ENCODE results near the gene FAM107A. TPM values are rescaled to one million over a fixed set of nuclear protein-coding genes. Genes with fewer than 3 reads are reported as not detected.

Gene FAM107A
- total and polyA plus RNA-seq, 2 experiments from 2014 or later: 1.0 to 1.1 TPM

GRCh38 chr3:58585005-58585786, 8.0 kb upstream of the FAM107A start:
- peaks cover 40% of the 10 kb centered on the region for H3K4me1 Mint-ChIP-seq
- no peaks in the 10 kb centered on the region for H3K36me3 ChIP-seq (ENCODE audit: insufficient read depth)
- H3K27ac Mint-ChIP-seq: no peak overlapping the region
- no peaks in the 10 kb centered on the region for H3K9me2 ChIP-seq (ENCODE audit: insufficient read depth)
- H3K4me1 ChIP-seq (ENCODE audit: insufficient read depth): peaks cover 43% of the 10 kb centered on the region
- no peaks in the 10 kb centered on the region for H4K20me1 ChIP-seq (replicated peaks; ENCODE audit: insufficient read depth)
- peak overlapping the region; percentile 63 for H3K4me3 ChIP-seq
- TF ChIP-seq CREB1 (CRISPR knock-in tag; IDR thresholded peaks at IDR 0.05; ENCODE audit: low read depth) (peak; percentile 6; the same call in 1 of the 2 replicates), ZNF114 (CRISPR knock-in tag; IDR thresholded peaks at IDR 0.05) (no peak), POLR2AphosphoS5 (IDR thresholded peaks at IDR 0.05; ENCODE audit: low read depth) (0 out of 2 replicates have a peak, but pooled peaks have one; percentile 15), REST (IDR thresholded peaks at IDR 0.05; ENCODE audit: unreplicated experiment) (peak; percentile 17), NANOG (IDR thresholded peaks at IDR 0.05; ENCODE audit: borderline replicate concordance) (no peak), ZNF462 (CRISPR knock-in tag; IDR thresholded peaks at IDR 0.05) (no peak), JUNB (IDR thresholded peaks at IDR 0.05; ENCODE audit: unreplicated experiment) (no peak)
- TF ChIP-seq, protein P1, sequence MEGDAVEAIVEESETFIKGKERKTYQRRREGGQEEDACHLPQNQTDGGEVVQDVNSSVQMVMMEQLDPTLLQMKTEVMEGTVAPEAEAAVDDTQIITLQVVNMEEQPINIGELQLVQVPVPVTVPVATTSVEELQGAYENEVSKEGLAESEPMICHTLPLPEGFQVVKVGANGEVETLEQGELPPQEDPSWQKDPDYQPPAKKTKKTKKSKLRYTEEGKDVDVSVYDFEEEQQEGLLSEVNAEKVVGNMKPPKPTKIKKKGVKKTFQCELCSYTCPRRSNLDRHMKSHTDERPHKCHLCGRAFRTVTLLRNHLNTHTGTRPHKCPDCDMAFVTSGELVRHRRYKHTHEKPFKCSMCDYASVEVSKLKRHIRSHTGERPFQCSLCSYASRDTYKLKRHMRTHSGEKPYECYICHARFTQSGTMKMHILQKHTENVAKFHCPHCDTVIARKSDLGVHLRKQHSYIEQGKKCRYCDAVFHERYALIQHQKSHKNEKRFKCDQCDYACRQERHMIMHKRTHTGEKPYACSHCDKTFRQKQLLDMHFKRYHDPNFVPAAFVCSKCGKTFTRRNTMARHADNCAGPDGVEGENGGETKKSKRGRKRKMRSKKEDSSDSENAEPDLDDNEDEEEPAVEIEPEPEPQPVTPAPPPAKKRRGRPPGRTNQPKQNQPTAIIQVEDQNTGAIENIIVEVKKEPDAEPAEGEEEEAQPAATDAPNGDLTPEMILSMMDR (conservative IDR thresholded peaks at IDR 0.05; ENCODE audit: low read depth in 2 of 2): peak; percentile 48 to 53
- peaks cover 6% of the 10 kb centered on the region; the same call in 2 of the 3 replicates for H3K36me3 Mint-ChIP-seq (ENCODE audit: low read depth)
- peaks cover 39% of the 10 kb centered on the region for H3K27me3 ChIP-seq (ENCODE audit: insufficient read depth)
- 0 out of 2 replicates have a peak, but pooled peaks cover 7% of the 10 kb centered on the region for H3F3A ChIP-seq (replicated peaks; ENCODE audit: low read depth)
- H3K79me2 ChIP-seq (replicated peaks; ENCODE audit: insufficient read depth): no peaks in the 10 kb centered on the region
- peak; percentile 80 for ATAC-seq
- peaks cover 44% of the 10 kb centered on the region for H3K27me3 Mint-ChIP-seq (ENCODE audit: insufficient read depth, low read depth, poor library complexity)
- no peak overlapping the region for H3K27ac ChIP-seq (ENCODE audit: low read depth)
- H3K4me2 ChIP-seq: peak overlapping the region; percentile 82
- peaks cover 7% of the 10 kb centered on the region for H3K9me3 Mint-ChIP-seq
- DNase-seq (ENCODE audit: low spot score): peak; percentile 94
- peak overlapping the region; percentile 97 for H2AFZ ChIP-seq
- peak overlapping the region; percentile 63; the same call in 2 of the 3 replicates for H3K4me3 Mint-ChIP-seq
